HG03159 (cell line): ENCODE measurements around the gene STATH.
"Not testable (repeated sequence)": the region's sequence is repeated elsewhere in the genome, so short reads cannot be mapped to it uniquely, and the experiment has no call there.

Experiments used
- ATAC-seq: cut with Tn5 transposase; IDR thresholded peaks from one replicate; pipeline ENCODE4 v1.9.1; 2021; ENCODE audit warnings: mild to moderate bottlenecking, moderate library complexity; ENCODE audit not compliant: unreplicated experiment

Gene STATH

DNA sequence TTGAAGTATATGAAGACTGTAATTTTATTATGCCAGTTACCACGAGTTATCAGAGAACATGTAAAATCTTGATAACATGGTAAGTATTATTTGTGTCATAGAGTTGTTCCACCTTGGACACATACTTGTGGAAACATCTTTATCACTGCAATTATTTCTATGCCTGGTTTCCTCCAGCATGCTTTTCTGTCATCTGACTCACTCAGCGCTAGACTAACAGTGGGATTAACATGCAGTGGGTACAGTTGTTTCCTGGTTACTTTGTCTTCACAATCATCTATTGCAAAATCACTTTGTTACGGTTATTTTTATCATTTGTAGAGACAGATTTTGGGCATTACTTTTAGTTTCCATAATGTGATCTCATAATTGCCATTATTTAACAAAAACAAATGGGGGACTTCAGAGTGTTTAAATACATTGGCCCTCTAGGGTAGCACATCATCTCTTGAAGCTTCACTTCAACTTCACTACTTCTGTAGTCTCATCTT, at the start of gene STATH:
TSS of gene STATH (plus strand) at position 441 of the 491 bp plus-strand sequence. CDS start 2,472 bp downstream, outside the sequence.
- no peak for ATAC-seq

GRCh38 chr4:69951602-69952001, 44.2 kb upstream of the STATH start:
- ATAC-seq, result no peak

DNA sequence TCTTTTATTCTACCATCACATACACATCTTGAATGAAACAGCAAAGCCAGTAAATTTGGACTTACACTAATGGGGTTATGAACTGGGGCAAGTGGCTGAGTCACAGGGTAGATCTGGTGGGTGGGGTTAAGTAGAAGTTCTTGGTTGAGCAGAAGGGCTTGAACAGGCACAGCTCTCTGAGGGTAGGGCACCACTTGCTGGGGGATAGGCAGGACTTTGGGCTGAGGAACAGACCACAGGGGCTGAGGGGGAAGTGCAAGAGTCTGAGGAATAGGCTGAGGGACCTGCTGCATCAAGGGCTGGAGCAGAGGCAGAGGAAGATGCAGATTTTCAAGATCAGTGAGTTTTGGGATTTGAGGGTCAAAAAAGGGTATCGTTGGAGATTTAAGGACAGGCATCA, 38.6 kb upstream of the STATH start:
- no peak for ATAC-seq

- no peak for ATAC-seq
Measured at GRCh38 chr4:69965628-69966027, 30.1 kb upstream of the STATH start, which contains the start of gene CSN2. Gene CSN2, minus strand, starts transcription at chr4:69965728. Its CDS starts 4,733 bp downstream, at chr4:69960995.

GRCh38 chr4:69970071-69970470, 25.7 kb upstream of the STATH start:
- no peak for ATAC-seq

- ATAC-seq, result no peak
Measured at GRCh38 chr4:69974631-69975030, 21.1 kb upstream of the STATH start.

DNA sequence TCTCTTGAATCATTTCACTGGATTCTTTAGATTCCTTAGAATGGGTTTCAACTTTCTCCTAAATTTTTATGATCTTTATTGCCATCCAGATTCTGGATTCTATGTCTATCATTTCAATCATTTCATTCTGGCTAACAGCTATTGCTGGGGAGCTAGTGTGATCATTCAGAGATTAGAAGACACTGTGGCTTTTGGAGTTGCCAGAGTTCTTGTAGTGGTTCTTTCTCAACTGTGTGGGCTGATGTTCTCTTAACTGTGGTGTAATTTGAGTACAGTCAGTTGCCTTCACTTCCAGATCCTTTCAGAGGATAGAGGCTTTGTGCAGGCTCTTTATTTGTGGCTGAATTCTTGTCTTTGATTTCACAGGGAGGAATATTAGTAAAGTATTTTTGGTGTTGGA, 18.2 kb upstream of the STATH start:
- no peak for ATAC-seq

- peak; percentile 44 for ATAC-seq
Measured at GRCh38 chr4:69984030-69984443, 11.7 kb upstream of the STATH start.

GRCh38 chr4:69986663-69987062, 9.1 kb upstream of the STATH start:
- ATAC-seq, result no peak

DNA sequence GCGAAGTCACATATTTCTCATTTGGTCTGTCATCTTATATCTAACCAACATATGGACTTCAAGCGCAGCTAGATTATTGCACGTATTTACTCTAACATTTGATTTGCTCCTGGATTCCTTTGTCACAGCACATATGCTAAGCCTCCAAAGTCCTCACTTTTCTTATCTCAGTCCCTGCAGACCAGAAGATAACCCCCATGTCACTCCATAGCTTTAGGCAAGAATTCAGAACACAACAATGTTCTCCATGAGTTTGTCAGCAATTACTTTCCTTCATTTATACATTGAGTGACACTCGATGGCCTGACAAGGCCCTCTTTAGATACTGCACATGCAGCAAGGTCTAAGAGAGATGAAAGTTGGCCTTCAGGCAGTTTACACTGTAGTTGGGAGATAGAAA, 4.8 kb upstream of the STATH start:
- no peak for ATAC-seq

DNA sequence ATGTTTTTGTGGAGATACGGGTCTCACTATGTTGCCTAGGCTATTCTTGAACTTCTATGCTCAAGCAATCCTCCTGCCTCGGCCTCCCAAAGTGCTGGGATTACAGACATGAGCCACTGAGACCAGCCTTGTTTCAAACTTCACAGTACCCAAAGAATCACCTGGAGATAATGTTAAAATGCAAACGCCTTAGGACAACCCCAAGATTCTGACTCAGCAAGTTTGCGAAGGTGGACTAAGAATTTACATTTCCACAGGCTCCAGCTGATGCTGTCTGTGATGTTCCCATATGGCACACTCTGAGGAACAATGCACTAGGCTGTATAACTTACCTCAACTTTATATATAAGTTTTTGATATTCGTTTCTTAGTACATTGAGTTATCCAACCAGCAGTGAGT, 984 bp upstream of the STATH start:
- ATAC-seq, result no peak

- ATAC-seq, result no peak
Measured at GRCh38 chr4:69999420-69999819, 3.7 kb downstream of the STATH start.

DNA sequence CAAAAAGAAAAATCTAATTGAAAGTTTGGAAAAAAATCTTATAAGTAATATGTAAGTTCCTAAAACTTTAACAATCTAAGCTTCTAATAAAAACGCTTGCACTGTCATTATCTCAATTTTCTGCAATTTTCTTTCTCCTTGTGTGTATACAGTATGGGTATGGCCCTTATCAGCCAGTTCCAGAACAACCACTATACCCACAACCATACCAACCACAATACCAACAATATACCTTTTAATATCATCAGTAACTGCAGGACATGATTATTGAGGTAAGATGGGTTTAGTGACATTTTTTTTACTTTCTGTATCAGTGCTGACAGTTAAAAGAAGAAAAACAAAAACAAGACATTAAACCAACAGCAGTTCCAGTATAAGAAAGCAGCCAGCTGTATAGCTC, 4.9 kb downstream of the STATH start:
- no peak for ATAC-seq

DNA sequence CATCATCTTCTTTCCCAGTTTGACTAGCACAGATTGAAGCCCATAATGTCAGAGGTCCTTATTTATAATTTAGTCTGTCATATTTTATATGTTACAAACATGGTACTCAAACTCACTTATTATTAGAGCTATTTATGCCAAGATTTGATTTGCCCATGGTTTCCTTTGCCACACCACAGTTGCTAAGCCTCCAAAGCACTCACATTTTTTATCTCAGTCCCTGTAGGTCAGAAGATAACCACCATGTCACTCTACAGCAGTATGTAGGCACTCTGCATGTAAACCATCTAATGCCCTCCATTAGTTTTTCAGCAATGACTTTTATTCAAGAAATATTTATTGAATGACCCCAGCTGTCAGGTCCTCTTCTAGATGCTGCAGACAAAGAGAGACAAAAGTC, 6.7 kb downstream of the STATH start:
- no peak for ATAC-seq

DNA sequence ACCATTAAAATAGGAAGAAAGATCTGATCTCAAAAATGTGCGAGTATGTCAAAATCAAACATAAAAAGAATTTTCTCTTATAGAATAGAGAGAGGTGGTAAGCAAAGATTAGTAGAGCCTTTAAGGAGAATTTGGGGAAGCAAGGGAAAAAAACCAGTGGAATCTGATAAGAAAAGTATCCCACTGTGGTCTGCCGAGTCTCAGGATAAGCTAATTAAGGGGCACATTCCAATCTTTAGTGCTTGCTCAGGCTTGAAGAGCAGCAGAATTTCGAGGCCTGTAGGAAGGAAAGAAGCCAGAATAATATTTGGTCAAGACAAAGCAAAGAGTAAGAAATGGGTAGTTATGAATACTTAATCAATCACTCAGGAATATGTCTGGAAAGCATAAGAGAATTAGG, 13.0 kb downstream of the STATH start:
- ATAC-seq, result no peak

- ATAC-seq, result not testable (repeated sequence)
Measured at GRCh38 chr4:70019006-70019405, 23.2 kb downstream of the STATH start.

DNA sequence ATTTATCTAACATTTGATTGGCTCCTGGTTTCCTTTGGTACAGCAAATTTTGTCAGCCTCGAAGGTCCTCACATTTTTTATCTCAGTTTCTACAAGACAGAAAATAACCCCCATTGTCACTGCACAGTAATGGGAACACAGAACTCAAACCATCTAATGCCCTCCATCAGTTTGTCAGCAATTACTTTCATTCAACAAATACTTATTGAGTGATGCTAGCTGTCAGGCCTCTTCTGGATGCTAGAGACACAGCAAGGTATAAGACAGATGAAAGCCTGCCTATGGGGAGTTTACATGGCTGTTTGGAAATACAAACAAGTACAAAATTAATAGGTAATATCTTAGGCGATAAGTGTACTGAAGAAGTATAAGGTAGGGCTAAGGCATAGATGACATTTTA, 27.5 kb downstream of the STATH start:
- no peak for ATAC-seq

GRCh38 chr4:70027011-70027410, 31.2 kb downstream of the STATH start:
- ATAC-seq, result no peak

GRCh38 chr4:70028159-70028558, 32.4 kb downstream of the STATH start, which contains the start of gene HTN3:
Gene HTN3, plus strand, starts transcription at chr4:70028459. Its CDS starts 2,282 bp downstream, at chr4:70030741.
- ATAC-seq, result not testable (repeated sequence)

- not testable (repeated sequence) for ATAC-seq
Measured at GRCh38 chr4:70037559-70037958, 41.8 kb downstream of the STATH start.

- not testable (repeated sequence) for ATAC-seq
Measured at GRCh38 chr4:70039928-70040327, 44.2 kb downstream of the STATH start.

- ATAC-seq, result no peak
Measured at GRCh38 chr4:70041652-70042286, 46.0 kb downstream of the STATH start.

DNA sequence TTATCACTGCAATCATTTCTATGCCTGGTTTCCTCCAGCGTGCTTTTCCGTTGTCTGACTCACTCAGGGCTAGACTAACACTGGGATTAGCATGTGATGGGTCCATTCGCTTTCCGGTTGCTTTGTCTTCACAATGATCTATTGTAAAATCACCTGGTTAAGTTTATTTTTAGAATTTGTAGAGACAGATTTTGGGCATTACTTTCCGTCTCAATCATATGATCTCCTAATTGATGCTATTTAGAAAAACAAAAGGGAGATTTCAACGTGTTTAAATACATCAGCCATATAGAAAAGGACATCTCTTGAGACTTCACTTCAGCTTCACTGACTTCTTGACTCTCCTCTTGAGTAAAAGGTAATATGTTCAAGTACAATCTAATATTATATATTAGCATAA, 54.4 kb downstream of the STATH start, which contains the start of gene HTN1:
TSS of gene HTN1 (plus strand) at position 301 of the 400 bp plus-strand sequence. CDS start 2,639 bp downstream, outside the sequence.
- ATAC-seq, result not testable (repeated sequence)
